D721Med (cell line): Measurements from ENCODE around the gene PDE1C.
A peak's percentile ranks its signal among the peaks of the same experiment; 100 is the strongest.

Experiments used
- DNase-seq: peaks from one replicate; pipeline ENCODE4 v3.0.0; 2011; ENCODE audit warnings: low spot score; ENCODE audit not compliant: insufficient read length
- FAIRE-seq: peaks from 2 replicates; lab custom pipeline; 2011; peaks lifted over from hg19 to GRCh38; lab: Jason Lieb, UNC
- TF ChIP-seq, protein P1 (sequence below): IDR thresholded peaks from 2 replicates; pipeline ENCODE4 v1.5.1; 2012; ENCODE audit warnings: mild to moderate bottlenecking, control low read depth; ENCODE audit not compliant: insufficient read depth; ENCODE audit errors: missing control alignments

Gene PDE1C

GRCh38 chr7:32045228-32045627 lies 25.0 kb downstream of the PDE1C start:
- no peak for DNase-seq
- FAIRE-seq: no peak
- TF ChIP-seq, protein P1, sequence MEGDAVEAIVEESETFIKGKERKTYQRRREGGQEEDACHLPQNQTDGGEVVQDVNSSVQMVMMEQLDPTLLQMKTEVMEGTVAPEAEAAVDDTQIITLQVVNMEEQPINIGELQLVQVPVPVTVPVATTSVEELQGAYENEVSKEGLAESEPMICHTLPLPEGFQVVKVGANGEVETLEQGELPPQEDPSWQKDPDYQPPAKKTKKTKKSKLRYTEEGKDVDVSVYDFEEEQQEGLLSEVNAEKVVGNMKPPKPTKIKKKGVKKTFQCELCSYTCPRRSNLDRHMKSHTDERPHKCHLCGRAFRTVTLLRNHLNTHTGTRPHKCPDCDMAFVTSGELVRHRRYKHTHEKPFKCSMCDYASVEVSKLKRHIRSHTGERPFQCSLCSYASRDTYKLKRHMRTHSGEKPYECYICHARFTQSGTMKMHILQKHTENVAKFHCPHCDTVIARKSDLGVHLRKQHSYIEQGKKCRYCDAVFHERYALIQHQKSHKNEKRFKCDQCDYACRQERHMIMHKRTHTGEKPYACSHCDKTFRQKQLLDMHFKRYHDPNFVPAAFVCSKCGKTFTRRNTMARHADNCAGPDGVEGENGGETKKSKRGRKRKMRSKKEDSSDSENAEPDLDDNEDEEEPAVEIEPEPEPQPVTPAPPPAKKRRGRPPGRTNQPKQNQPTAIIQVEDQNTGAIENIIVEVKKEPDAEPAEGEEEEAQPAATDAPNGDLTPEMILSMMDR: no peak

GRCh38 chr7:32044739-32045138 lies 25.5 kb downstream of the PDE1C start:
- FAIRE-seq (no peak), DNase-seq (no peak)
- TF ChIP-seq, protein P1: no peak

- TF ChIP-seq, protein P1: no peak
- DNase-seq (no peak), FAIRE-seq (no peak)
Measured at GRCh38 chr7:32043688-32044087, 26.5 kb downstream of the PDE1C start.

DNA sequence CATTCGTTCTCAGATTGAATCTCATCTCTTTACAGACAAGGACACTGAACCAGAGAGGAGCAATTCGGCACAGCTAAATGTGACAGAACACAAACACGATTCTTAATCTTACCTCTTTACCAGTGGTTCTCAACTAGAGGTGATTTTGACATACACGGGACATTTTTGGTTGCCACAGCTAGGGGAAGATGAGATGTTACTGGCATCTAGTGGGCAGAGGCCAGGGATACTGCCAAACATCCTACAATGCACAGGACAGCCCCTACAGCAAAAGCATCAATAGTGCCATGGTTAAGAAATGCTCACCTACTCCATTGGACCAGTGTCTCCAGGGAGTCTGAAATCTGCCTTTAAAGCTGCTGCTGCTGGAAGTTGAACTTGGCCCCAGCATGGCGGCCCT lies 27.3 kb downstream of the PDE1C start:
- FAIRE-seq (no peak), DNase-seq (no peak)
- TF ChIP-seq, protein P1: no peak

GRCh38 chr7:32039000-32039756 lies 31.0 kb downstream of the PDE1C start:
- TF ChIP-seq, protein P1: no peak
- no peak for DNase-seq
- no peak for FAIRE-seq

- DNase-seq (no peak), FAIRE-seq (peak; percentile 25)
- TF ChIP-seq, protein P1: no peak
Measured at GRCh38 chr7:32037650-32038198, 32.5 kb downstream of the PDE1C start.

- no peak for DNase-seq
- no peak for FAIRE-seq
- TF ChIP-seq, protein P1: no peak
Measured at GRCh38 chr7:32036557-32036956, 33.6 kb downstream of the PDE1C start.
